PC-9 (cell line): ENCODE data around the gene XPO5. TPM values are rescaled to one million over a fixed set of nuclear protein-coding genes. Genes with fewer than 3 reads are reported as not detected.

ENCODE experiments used
- BruUV-seq: library from RNA; stranded (reverse); fragments of 400-500 nt; replicated peaks from 2 replicates; lab custom pipeline; 2021; lab: Mats Ljungman, UMichigan
- CTCF ChIA-PET: fragments of 300-600 bp; sonication (Branson Sonifier 250); formaldehyde crosslinking; loops from one replicate; lab custom pipeline; 2022; ENCODE audit warnings: antibody characterized with exemption; lab: Charles Lee
- POLR2A ChIA-PET: fragments of 300-600 bp; sonication (Branson Sonifier 250); formaldehyde crosslinking; loops from one replicate; lab custom pipeline; 2022; ENCODE audit warnings: antibody characterized with exemption; ENCODE audit not compliant: unreplicated experiment; lab: Charles Lee
- DNase-seq, 2 experiments: peaks; one replicate each; pipeline versions ENCODE4 v3.0.0 to v3.0.0-alpha.2; 2015 to 2022; ENCODE audit warnings: mixed read lengths in 1 of 2
- H2AFZ ChIP-seq: fragments of 200-600 bp; sonication (generic); 2 replicates; pipeline ENCODE4 v1.8.1; 2017; ENCODE audit warnings: antibody characterized with exemption
- H3F3A ChIP-seq: fragments of 200-600 bp; sonication (generic); 2 replicates; pipeline ENCODE4 v1.8.1; 2017; ENCODE audit warnings: antibody characterized with exemption, mild to moderate bottlenecking, low read depth; ENCODE audit not compliant: insufficient read depth
- H3K27ac ChIP-seq: fragments of 200-600 bp; sonication (generic); 2 replicates; pipeline ENCODE4 v1.6.1; 2016; ENCODE audit warnings: mixed run types
- H3K27me3 ChIP-seq: fragments of 200-600 bp; sonication (generic); 2 replicates; pipeline ENCODE4 v1.6.1; 2016; ENCODE audit warnings: low read depth, mixed run types; ENCODE audit not compliant: insufficient read depth
- H3K36me3 ChIP-seq: fragments of 200-600 bp; sonication (generic); 2 replicates; pipeline ENCODE4 v1.6.1; 2016; ENCODE audit warnings: low read depth, mixed run types
- H3K4me1 ChIP-seq: fragments of 200-600 bp; sonication (generic); replicated peaks from 2 replicates; pipeline ENCODE4 v1.6.1; 2016; ENCODE audit warnings: mixed run types; ENCODE audit not compliant: insufficient read depth
- H3K4me2 ChIP-seq: fragments of 200-600 bp; sonication (generic); 2 replicates; pipeline ENCODE4 v1.6.1; 2017; ENCODE audit warnings: mixed run types
- H3K4me3 ChIP-seq: fragments of 200-600 bp; sonication (generic); 2 replicates; pipeline ENCODE4 v1.6.1; 2016; ENCODE audit warnings: mixed run types
- H3K79me2 ChIP-seq: fragments of 200-600 bp; sonication (generic); 2 replicates; pipeline ENCODE4 v1.6.1; 2017; ENCODE audit warnings: low read depth, mixed run types
- H3K9me2 ChIP-seq: fragments of 200-600 bp; sonication (generic); 2 replicates; pipeline ENCODE4 v1.8.1; 2017; ENCODE audit warnings: mild to moderate bottlenecking; ENCODE audit not compliant: insufficient read depth
- H3K9me3 ChIP-seq: fragments of 200-600 bp; sonication (generic); 2 replicates; pipeline ENCODE4 v1.8.1; 2016; ENCODE audit warnings: low read depth; ENCODE audit not compliant: insufficient read depth
- H4K20me1 ChIP-seq: fragments of 200-600 bp; sonication (generic); 2 replicates; pipeline ENCODE4 v1.8.1; 2017; ENCODE audit not compliant: insufficient read depth
- CTCF ChIP-seq: fragments of 200-600 bp; sonication (generic); conservative IDR thresholded peaks from 2 replicates; pipeline ENCODE4 v1.6.1; 2017; ENCODE audit warnings: mixed run types, antibody characterized with exemption, mild to moderate bottlenecking, moderate library complexity
- EZH2 ChIP-seq: fragments of 200-600 bp; sonication (generic); IDR thresholded peaks from 2 replicates; pipeline ENCODE4 v1.8.0; 2017; ENCODE audit warnings: antibody characterized with exemption, low read depth
- intact Hi-C: fragments of 100-400 bp; cut with micrococcal nuclease; formaldehyde crosslinking; loops from one replicate; pipeline ENCODE4 v1.10.0; 2022; ENCODE audit not compliant: unreplicated experiment
- total RNA-seq: library from RNA; stranded (reverse); gene quantifications from 2 replicates; pipeline ENCODE4 v1.2.3, GENCODE V29; 2021

The XPO5 gene
- total RNA-seq, 1 experiment from 2014 or later = 36.1 TPM

GRCh38 chr6:43497689-43498088, 78.1 kb downstream of the XPO5 start:
- Histone ChIP-seq H3K4me1 (peaks cover 28% of the 10 kb centered on the region), H3K4me3 (no peak overlapping the region), H3K36me3 (peaks cover 15% of the 10 kb centered on the region; the same call in 1 of the 2 replicates), H3K4me2 (no peak overlapping the region), H3K27ac (no peak overlapping the region), H4K20me1 (0 out of 2 replicates have a peak, but pooled peaks cover 5% of the 10 kb centered on the region), H3F3A (peaks cover 27% of the 10 kb centered on the region; the same call in 1 of the 2 replicates), H3K9me2 (no peaks in the 10 kb centered on the region), H3K9me3 (no peaks in the 10 kb centered on the region), H3K27me3 (no peaks in the 10 kb centered on the region), H2AFZ (no peak overlapping the region), H3K79me2 (peaks cover 4% of the 10 kb centered on the region; the same call in 1 of the 2 replicates)
- DNase-seq = no peak
- CTCF ChIA-PET = interaction anchor here (1.4 kb wide), 1 partner anchor 44 kb away, joined by 3 read pairs; no protein-coding TSS in a partner anchor
- intact Hi-C loops = loop anchor here (2.0 to 10.0 kb wide), 4 partner anchors 21 to 323 kb away; partner anchors contain the start of genes CRIP3, SRF and TJAP1
- no TSS peak for BruUV-seq
- TF ChIP-seq EZH2 = no peak
- TF ChIP-seq CTCF = no peak
- POLR2A ChIA-PET = no interaction called here

- CTCF ChIA-PET = interaction anchor here (0.7 to 2.8 kb wide), 4 partner anchors 10 to 329 kb away, joined by 3 to 11 read pairs (median 8); no protein-coding TSS in a partner anchor
- DNase-seq = no peak
- H3K79me2 ChIP-seq = peaks cover 4% of the 10 kb centered on the region; the same call in 1 of the 2 replicates
- POLR2A ChIA-PET = interaction anchor here (0.8 kb wide), 1 partner anchor 128 kb away, joined by 10 read pairs; the partner anchor contains the start of gene ZNF318
- no peak overlapping the region for H3K27ac ChIP-seq
- H3K4me3 ChIP-seq = no peak overlapping the region
- H3K9me2 ChIP-seq = no peaks in the 10 kb centered on the region
- H4K20me1 ChIP-seq = 0 out of 2 replicates have a peak, but pooled peaks cover 5% of the 10 kb centered on the region
- no peaks in the 10 kb centered on the region for H3K9me3 ChIP-seq
- H3K4me1 ChIP-seq = peaks cover 28% of the 10 kb centered on the region
- no TSS peak for BruUV-seq
- no peak overlapping the region for H2AFZ ChIP-seq
- H3K36me3 ChIP-seq = peaks cover 15% of the 10 kb centered on the region; the same call in 1 of the 2 replicates
- TF ChIP-seq EZH2 (no peak), CTCF (no peak)
- H3F3A ChIP-seq = peaks cover 27% of the 10 kb centered on the region; the same call in 1 of the 2 replicates
- intact Hi-C loops = loop anchor here (2.0 to 10.0 kb wide), 4 partner anchors 20 to 322 kb away; partner anchors contain the start of genes CRIP3, SRF and TJAP1
- H3K4me2 ChIP-seq = peak overlapping the region; percentile 70
- no peaks in the 10 kb centered on the region for H3K27me3 ChIP-seq
Observed at GRCh38 chr6:43497129-43497396, 78.8 kb downstream of the XPO5 start.

- H3K27ac ChIP-seq = peak overlapping the region; percentile 57
- H3K9me2 ChIP-seq = no peaks in the 10 kb centered on the region
- H3K36me3 ChIP-seq = peaks cover 15% of the 10 kb centered on the region; the same call in 1 of the 2 replicates
- H4K20me1 ChIP-seq = 0 out of 2 replicates have a peak, but pooled peaks cover 8% of the 10 kb centered on the region
- peaks cover 27% of the 10 kb centered on the region; the same call in 1 of the 2 replicates for H3F3A ChIP-seq
- peaks cover 31% of the 10 kb centered on the region for H3K4me1 ChIP-seq
- H3K27me3 ChIP-seq = no peaks in the 10 kb centered on the region
- no TSS peak for BruUV-seq
- intact Hi-C loops = loop anchor here (1.0 to 10.0 kb wide), 6 partner anchors 20 to 322 kb away; partner anchors contain the start of genes CRIP3, SRF and TJAP1
- no peak overlapping the region for H3K4me3 ChIP-seq
- peak overlapping the region; percentile 70 for H3K4me2 ChIP-seq
- ChIA-PET CTCF (interaction anchor here (0.6 to 2.8 kb wide), 9 partner anchors 11 to 437 kb away, joined by 3 to 15 read pairs (median 6); partner anchors contain the start of gene MRPL2), POLR2A (interaction anchor here (0.6 to 0.9 kb wide), 3 partner anchors 19 to 127 kb away, joined by 3 to 10 read pairs (median 5); partner anchors contain the start of genes TJAP1 and ZNF318)
- H3K79me2 ChIP-seq = peaks cover 4% of the 10 kb centered on the region; the same call in 1 of the 2 replicates
- no peak overlapping the region for H2AFZ ChIP-seq
- peak; percentile 82 for TF ChIP-seq CTCF
- no peak for TF ChIP-seq EZH2
- DNase-seq = peak; percentile 73 to 78
- H3K9me3 ChIP-seq = no peaks in the 10 kb centered on the region
Observed at GRCh38 chr6:43496370-43497128, 79.3 kb downstream of the XPO5 start.
